Spleen (tissue), 7 donors: ENCODE data around the gene MRE11.

Experiments used
- POLR2A ChIP-seq, 3 donors: fragments of 450-650 bp; IDR thresholded peaks; one replicate each; pipeline ENCODE4 v1.5.1; 2017; ENCODE audit warnings: antibody characterized with exemption in 3 of 3, mild to moderate bottlenecking in 1 of 3
- POLR2AphosphoS5 ChIP-seq, 3 donors: sonication (generic); formaldehyde crosslinking; IDR thresholded peaks; one replicate each; pipeline ENCODE4 v1.5.1; 2017; ENCODE audit warnings: antibody characterized with exemption in 3 of 3
- TF ChIP-seq, protein P1 (sequence below), 11 experiments: fragments of 200-600 bp in 7 of 11; fragments of 450-650 bp in 4 of 11; sonication (generic) in 4 of 11; IDR thresholded peaks in 8 of 11; conservative IDR thresholded peaks in 3 of 11; 1 replicate in 7 of 11; 2 replicates in 4 of 11; pipeline versions ENCODE4 v1.4.0 to v1.8.0; 2016 to 2021; ENCODE audit warnings: antibody characterized with exemption in 11 of 11, inconsistent platforms in 4 of 11, mild to moderate bottlenecking in 1 of 11
- donor health status: DM: no; HTN: no; CAD: no; lungs with moderate emphysema.
- donor health status: DM: no; HTN: no; CAD: no.
- donor health status: DM: no; HTN: no; CAD: no.

GRCh38 chr11:94493281-94494125 lies at the start of gene MRE11, which contains the start of gene ANKRD49:
- TF ChIP-seq, protein P1, sequence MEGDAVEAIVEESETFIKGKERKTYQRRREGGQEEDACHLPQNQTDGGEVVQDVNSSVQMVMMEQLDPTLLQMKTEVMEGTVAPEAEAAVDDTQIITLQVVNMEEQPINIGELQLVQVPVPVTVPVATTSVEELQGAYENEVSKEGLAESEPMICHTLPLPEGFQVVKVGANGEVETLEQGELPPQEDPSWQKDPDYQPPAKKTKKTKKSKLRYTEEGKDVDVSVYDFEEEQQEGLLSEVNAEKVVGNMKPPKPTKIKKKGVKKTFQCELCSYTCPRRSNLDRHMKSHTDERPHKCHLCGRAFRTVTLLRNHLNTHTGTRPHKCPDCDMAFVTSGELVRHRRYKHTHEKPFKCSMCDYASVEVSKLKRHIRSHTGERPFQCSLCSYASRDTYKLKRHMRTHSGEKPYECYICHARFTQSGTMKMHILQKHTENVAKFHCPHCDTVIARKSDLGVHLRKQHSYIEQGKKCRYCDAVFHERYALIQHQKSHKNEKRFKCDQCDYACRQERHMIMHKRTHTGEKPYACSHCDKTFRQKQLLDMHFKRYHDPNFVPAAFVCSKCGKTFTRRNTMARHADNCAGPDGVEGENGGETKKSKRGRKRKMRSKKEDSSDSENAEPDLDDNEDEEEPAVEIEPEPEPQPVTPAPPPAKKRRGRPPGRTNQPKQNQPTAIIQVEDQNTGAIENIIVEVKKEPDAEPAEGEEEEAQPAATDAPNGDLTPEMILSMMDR (IDR thresholded peaks at IDR 0.05 in 8 of 11, conservative IDR thresholded peaks at IDR 0.05 in 3 of 11): peak in 3 of 11 experiments; percentile 18 to 45 (median 37)
- TF ChIP-seq POLR2AphosphoS5 (IDR thresholded peaks at IDR 0.05) (peak; percentile 90 to 96 (median 95)), POLR2A (IDR thresholded peaks at IDR 0.05) (peak in 1 of 3 donors; percentile 41)
